GM13976 (cell line): Measurements from ENCODE around the gene ANKRD65.
"Not testable (repeated sequence)": the region's sequence is repeated elsewhere in the genome, so short reads cannot be mapped to it uniquely, and the experiment has no call there.

Source experiments
- DNase-seq: peaks from one replicate; pipeline ENCODE4 v3.0.0; 2012; ENCODE audit warnings: low spot score
- in situ Hi-C: fragments of 300-500 bp; cut with MboI; formaldehyde crosslinking; loops from one replicate; pipeline ENCODE4 v1.12.0; 2022; ENCODE audit warnings: low sequenced_read_pairs, mixed read lengths, inconsistent platforms; ENCODE audit not compliant: unreplicated experiment
- TF ChIP-seq, protein P1 (sequence below): IDR thresholded peaks from 2 replicates; pipeline ENCODE4 v1.5.1; 2012; ENCODE audit warnings: borderline replicate concordance, mild to moderate bottlenecking; ENCODE audit not compliant: insufficient read depth; ENCODE audit errors: extremely low read depth, missing control alignments, control extremely low read depth

Gene ANKRD65

DNA sequence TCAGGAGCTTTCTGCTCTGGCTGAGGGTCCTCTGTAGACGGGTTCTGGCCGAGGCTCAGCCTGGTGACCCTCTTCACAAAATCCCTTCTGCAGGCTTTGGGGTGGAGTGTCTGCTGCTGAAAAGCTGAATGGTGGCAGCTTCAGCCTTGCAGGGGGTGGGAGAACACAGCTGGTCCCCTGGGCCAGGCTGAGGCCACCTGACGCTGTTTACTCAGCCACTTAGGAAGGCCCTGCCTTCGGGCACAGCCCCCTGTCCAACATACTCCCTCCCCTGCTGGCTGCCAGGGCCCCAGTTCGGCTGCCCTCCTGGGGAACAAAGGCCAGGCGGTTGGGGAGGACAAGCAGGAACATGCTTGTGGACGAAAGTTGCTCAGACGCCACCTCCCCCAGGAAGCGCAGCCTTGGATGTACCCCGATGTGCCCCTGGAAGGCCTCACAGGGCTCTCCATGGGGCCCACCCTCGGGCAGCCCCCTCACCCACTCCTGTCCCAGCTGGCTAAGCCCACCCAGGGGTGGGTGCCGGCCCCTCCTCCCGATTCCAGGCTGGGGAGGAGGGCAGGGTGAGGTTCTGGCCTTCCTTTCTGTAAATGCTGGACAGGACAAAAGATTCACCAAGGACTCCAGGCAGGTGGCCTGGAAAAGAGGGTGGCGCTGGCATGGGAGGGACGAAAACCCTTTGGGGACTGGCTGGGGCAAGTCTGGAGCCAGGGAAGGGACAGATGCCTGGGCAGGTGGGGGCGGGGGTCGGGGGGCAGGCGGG is at the start of gene ANKRD65:
Gene ANKRD65 (minus strand): TSS at position 130 of the 760 bp plus-strand sequence. CDS start 271 bp downstream, outside the sequence.
- TF ChIP-seq, protein P1, sequence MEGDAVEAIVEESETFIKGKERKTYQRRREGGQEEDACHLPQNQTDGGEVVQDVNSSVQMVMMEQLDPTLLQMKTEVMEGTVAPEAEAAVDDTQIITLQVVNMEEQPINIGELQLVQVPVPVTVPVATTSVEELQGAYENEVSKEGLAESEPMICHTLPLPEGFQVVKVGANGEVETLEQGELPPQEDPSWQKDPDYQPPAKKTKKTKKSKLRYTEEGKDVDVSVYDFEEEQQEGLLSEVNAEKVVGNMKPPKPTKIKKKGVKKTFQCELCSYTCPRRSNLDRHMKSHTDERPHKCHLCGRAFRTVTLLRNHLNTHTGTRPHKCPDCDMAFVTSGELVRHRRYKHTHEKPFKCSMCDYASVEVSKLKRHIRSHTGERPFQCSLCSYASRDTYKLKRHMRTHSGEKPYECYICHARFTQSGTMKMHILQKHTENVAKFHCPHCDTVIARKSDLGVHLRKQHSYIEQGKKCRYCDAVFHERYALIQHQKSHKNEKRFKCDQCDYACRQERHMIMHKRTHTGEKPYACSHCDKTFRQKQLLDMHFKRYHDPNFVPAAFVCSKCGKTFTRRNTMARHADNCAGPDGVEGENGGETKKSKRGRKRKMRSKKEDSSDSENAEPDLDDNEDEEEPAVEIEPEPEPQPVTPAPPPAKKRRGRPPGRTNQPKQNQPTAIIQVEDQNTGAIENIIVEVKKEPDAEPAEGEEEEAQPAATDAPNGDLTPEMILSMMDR, result no peak
- in situ Hi-C loops, result no loop called here
- no peak for DNase-seq

GRCh38 chr1:1468196-1468985 is 47.3 kb upstream of the ANKRD65 start:
- in situ Hi-C loops, DNase-seq: not testable (repeated sequence)

DNA sequence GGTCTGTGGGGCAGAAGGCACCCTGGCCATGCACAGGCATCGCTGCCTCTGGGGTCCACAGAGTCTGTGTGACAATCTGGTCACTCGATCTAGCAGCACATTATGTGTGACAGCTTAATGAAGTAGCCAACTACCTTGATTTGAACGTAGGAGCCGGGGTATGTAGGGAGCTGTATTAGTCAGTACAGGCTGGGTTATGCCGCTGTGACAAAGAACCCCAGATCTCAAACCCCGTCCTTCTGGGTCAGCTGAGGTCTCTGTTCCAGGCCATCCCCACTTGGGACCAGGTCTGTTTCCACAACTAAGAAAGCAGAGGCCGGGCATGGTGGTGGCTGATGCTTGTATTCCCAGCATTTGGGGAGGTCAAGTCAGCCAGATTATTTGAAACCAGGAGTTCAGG is 42.2 kb upstream of the ANKRD65 start:
- DNase-seq, result no peak
- TF ChIP-seq, protein P1, result no peak
- in situ Hi-C loops, result no loop called here

DNA sequence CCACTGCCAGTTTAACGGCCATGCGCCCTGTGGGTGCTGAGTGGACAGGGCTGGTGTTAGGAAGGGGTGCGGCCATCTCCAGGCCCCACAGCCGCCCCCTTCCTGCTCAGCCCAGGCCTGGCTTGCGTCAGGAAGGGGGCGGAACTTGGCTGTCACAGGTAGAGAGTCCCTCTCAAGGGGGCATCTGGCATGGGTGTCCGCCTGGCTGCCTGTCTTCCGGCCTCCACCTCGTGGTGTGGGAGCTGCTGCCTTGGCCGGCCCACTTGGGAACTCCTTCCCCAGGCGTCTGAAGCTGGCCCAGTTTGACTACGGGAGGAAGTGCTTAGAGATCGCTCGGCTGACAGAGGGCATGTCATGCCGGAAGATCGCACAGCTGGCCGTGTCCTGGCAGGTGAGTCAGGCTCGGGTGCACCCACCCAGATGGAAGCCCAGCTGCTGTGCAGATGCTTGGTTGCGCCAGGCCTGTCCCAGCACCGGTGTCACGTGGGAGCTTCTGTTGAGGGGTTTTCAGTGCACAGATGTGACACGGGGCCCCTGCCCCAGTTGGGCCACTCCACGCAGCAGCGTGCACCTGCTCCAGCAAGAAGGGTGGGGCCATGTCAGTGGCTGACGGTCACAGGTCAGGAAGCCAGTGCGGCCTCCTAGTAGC is 41.4 kb upstream of the ANKRD65 start:
- in situ Hi-C loops, result no loop called here
- DNase-seq, result peak; percentile 55
- TF ChIP-seq, protein P1, result no peak

GRCh38 chr1:1461721-1462317 is 40.7 kb upstream of the ANKRD65 start:
- in situ Hi-C loops, result no loop called here
- no peak for DNase-seq
- TF ChIP-seq, protein P1, result no peak

DNA sequence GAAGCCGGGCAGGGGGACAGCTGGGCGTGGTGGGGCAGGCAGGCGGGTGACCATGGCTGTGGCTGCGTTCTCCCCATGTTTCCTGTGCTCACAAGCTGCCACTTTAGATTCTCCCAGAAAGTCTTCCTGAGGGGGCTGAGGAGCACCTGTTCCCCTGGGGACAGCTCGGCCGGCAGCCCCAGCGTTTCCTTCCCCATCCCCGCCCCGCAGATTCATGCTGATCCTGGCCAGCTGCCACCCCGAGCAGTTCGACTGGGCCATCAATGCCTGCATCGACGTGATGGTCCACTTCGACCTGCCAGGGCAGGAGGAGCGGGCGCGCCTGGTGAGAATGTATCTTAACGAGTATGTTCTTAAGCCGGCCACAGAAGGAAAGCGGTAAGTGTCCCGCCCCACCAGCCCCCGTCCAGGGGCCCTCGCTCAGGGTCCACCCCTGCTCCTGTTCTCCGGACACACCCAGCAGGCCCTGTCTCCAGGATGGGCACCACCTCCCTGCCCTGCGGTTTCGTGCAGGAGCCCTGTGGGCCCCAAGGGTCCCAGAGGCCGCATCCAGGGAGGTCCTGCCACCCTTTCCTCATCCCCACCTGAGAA is 39.6 kb upstream of the ANKRD65 start:
- in situ Hi-C loops, result no loop called here
- TF ChIP-seq, protein P1, result no peak
- peak; percentile 32 for DNase-seq

- in situ Hi-C loops, result not testable (repeated sequence)
Measured at GRCh38 chr1:1459711-1460110, 38.6 kb upstream of the ANKRD65 start.

GRCh38 chr1:1459156-1459555 is 38.1 kb upstream of the ANKRD65 start:
- in situ Hi-C loops, DNase-seq: not testable (repeated sequence)

More at GRCh38 chr1:1459711-1460110, 38.6 kb upstream of the ANKRD65 start:
- not testable (repeated sequence) for DNase-seq

- in situ Hi-C loops, DNase-seq: not testable (repeated sequence)
Measured at GRCh38 chr1:1456683-1457255, 35.7 kb upstream of the ANKRD65 start.

DNA sequence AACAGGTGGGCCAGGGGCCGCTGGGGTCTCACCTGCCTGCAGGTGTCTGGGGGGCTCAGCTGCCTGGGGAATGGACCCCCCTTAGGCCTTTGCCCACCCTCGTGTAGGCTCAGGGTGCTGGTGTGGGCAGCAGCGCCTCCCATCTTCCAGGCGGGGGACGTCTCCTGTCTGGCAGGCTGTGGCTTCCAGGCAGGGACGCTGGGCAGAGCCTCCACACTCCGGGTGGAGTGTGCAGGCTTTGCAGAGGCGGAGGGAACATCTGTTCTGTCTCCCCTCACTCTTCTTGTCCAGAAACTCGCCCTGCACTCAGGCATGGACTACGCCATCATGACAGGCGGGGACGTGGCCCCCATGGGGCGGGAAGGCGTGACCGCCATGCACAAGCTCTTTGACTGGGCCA is 34.9 kb upstream of the ANKRD65 start:
- in situ Hi-C loops, DNase-seq: not testable (repeated sequence)
